LNCAP (cell line): Measurements from ENCODE around the gene ADGRL1.

Source experiments
- TF ChIP-seq, protein P1 (sequence below): fragments of 450-650 bp; IDR thresholded peaks from 2 replicates; pipeline ENCODE4 v1.5.1; 2017; ENCODE audit warnings: mild to moderate bottlenecking

Gene ADGRL1

GRCh38 chr19:14106840-14107239 is 99.1 kb downstream of the ADGRL1 start:
- TF ChIP-seq, protein P1, sequence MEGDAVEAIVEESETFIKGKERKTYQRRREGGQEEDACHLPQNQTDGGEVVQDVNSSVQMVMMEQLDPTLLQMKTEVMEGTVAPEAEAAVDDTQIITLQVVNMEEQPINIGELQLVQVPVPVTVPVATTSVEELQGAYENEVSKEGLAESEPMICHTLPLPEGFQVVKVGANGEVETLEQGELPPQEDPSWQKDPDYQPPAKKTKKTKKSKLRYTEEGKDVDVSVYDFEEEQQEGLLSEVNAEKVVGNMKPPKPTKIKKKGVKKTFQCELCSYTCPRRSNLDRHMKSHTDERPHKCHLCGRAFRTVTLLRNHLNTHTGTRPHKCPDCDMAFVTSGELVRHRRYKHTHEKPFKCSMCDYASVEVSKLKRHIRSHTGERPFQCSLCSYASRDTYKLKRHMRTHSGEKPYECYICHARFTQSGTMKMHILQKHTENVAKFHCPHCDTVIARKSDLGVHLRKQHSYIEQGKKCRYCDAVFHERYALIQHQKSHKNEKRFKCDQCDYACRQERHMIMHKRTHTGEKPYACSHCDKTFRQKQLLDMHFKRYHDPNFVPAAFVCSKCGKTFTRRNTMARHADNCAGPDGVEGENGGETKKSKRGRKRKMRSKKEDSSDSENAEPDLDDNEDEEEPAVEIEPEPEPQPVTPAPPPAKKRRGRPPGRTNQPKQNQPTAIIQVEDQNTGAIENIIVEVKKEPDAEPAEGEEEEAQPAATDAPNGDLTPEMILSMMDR = no peak

GRCh38 chr19:14105680-14106079 is 100.3 kb downstream of the ADGRL1 start:
- TF ChIP-seq, protein P1 = no peak

- TF ChIP-seq, protein P1 = no peak
These were observed 102.7 kb downstream of the ADGRL1 start for GRCh38 chr19:14103310-14103709.

- TF ChIP-seq, protein P1 = no peak
These were observed 103.2 kb downstream of the ADGRL1 start for GRCh38 chr19:14102756-14103155.

- TF ChIP-seq, protein P1 = no peak
These were observed 103.8 kb downstream of the ADGRL1 start for GRCh38 chr19:14102102-14102696.

DNA sequence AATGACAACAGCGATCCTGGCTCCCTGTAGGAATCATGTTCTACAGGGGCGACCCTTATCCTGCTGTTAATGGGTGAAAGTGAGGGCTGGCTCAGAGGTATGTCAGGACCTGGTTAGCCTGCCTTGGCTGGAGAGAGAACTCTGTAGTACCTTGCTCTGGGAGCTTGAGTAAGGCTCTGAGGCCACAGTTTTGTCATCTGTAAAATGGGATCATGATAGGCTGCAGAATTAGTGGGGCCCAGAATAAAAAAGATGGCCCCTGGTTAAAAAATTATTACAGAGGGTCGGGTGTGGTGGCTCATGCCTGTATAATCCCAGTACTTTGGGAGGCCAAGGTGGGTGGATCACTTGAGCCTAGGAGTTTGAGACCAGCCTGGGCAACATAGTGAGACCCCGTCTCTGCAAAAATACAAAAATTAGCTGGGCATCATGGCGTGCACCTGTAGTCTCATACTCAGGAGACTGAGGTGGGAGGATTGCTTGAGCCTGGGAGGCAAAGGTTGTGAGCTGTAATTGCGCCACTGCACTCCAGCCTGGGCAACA is 104.9 kb downstream of the ADGRL1 start:
- TF ChIP-seq, protein P1 = no peak
